Vagina (tissue), 2 donors: ENCODE data around the gene PUS10. TPM values are rescaled to one million over a fixed set of nuclear protein-coding genes. Genes with fewer than 3 reads are reported as not detected.

ENCODE experiments used
- DNase-seq, 2 donors: peaks; one replicate each; pipeline ENCODE4 v3.0.0-alpha.2; 2017; ENCODE audit errors: extremely low spot score in 2 of 2
- H3K27ac ChIP-seq: fragments of 200-600 bp; sonication (generic); one replicate; pipeline ENCODE4 v1.5.1; 2019
- H3K27me3 ChIP-seq: fragments of 200-600 bp; sonication (generic); one replicate; pipeline ENCODE4 v1.5.1; 2019
- H3K36me3 ChIP-seq, 2 donors: fragments of 200-600 bp; sonication (generic); one replicate each; pipeline ENCODE4 v1.5.1; 2017 to 2019
- H3K4me1 ChIP-seq: fragments of 200-600 bp; sonication (generic); one replicate; pipeline ENCODE4 v1.5.1; 2019
- H3K4me3 ChIP-seq, 2 donors: fragments of 200-600 bp; sonication (generic); 1 replicate in 1 of 2; 2 replicates in 1 of 2; pipeline ENCODE4 v1.5.1; 2016 to 2019
- H3K9me3 ChIP-seq: fragments of 200-600 bp; sonication (generic); one replicate; pipeline ENCODE4 v1.5.1; 2019
- CTCF ChIP-seq, 3 experiments: fragments of 450-650 bp in 2 of 3; fragments of 200-600 bp in 1 of 3; sonication (generic) in 1 of 3; IDR thresholded peaks; one replicate each; pipeline ENCODE4 v1.5.1; 2017 to 2019; ENCODE audit warnings: antibody characterized with exemption in 3 of 3, mild to moderate bottlenecking in 2 of 3, moderate library complexity in 2 of 3
- POLR2A ChIP-seq, 2 donors: fragments of 450-650 bp; IDR thresholded peaks; one replicate each; pipeline ENCODE4 v1.6.1; 2017; ENCODE audit warnings: antibody characterized with exemption in 2 of 2, mild to moderate bottlenecking in 2 of 2, moderate library complexity in 2 of 2
- POLR2AphosphoS5 ChIP-seq, 2 donors: sonication (generic); formaldehyde crosslinking; IDR thresholded peaks; one replicate each; pipeline ENCODE4 v1.9.0; 2017; ENCODE audit warnings: antibody characterized with exemption in 2 of 2, mild to moderate bottlenecking in 2 of 2, low read depth in 1 of 2; ENCODE audit not compliant: insufficient read depth in 1 of 2
- intact Hi-C: fragments of 100-400 bp; cut with DNase I; formaldehyde crosslinking; loops from one replicate; pipeline ENCODE4 v1.15.1; 2023
- small RNA-seq: library from RNA; depleted of rRNA; stranded (forward); fragments of <200 nt; gene quantifications from one replicate; pipeline ENCODE3, GENCODE V24; 2016
- total RNA-seq: library from RNA; depleted of rRNA; stranded (reverse); fragments of >200 nt; gene quantifications from one replicate; pipeline ENCODE4 v1.2.3, GENCODE V29; 2016

Gene PUS10
- total RNA-seq, 1 donor from 2014 or later, result 3.2 TPM

GRCh38 chr2:60899230-60899891, 118.7 kb downstream of the PUS10 start:
- Histone ChIP-seq H3K4me3 (no peak overlapping the region), H3K9me3 (no peaks in the 10 kb centered on the region), H3K4me1 (no peaks in the 10 kb centered on the region), H3K36me3 (peaks cover 1 to 41% of the 10 kb centered on the region in 2 donors), H3K27me3 (no peaks in the 10 kb centered on the region), H3K27ac (no peak overlapping the region)
- TF ChIP-seq POLR2A (IDR thresholded peaks at IDR 0.05), result no peak
- no peak for TF ChIP-seq CTCF (IDR thresholded peaks at IDR 0.05)
- TF ChIP-seq POLR2AphosphoS5 (IDR thresholded peaks at IDR 0.05; ENCODE audit: insufficient read depth in 1 of 2, low read depth in 1 of 2), result no peak
- DNase-seq, result no peak
- intact Hi-C loops, result no loop called here

GRCh38 chr2:60898567-60898966, 119.5 kb downstream of the PUS10 start:
- H3K9me3 ChIP-seq, result no peaks in the 10 kb centered on the region
- peaks cover 4 to 41% of the 10 kb centered on the region in 2 donors for H3K36me3 ChIP-seq
- intact Hi-C loops, result no loop called here
- no peak overlapping the region for H3K27ac ChIP-seq
- H3K4me1 ChIP-seq, result no peaks in the 10 kb centered on the region
- no peak for DNase-seq
- TF ChIP-seq POLR2A (IDR thresholded peaks at IDR 0.05) (no peak), POLR2AphosphoS5 (IDR thresholded peaks at IDR 0.05; ENCODE audit: insufficient read depth in 1 of 2, low read depth in 1 of 2) (no peak), CTCF (IDR thresholded peaks at IDR 0.05) (no peak)
- H3K27me3 ChIP-seq, result no peaks in the 10 kb centered on the region
- no peak overlapping the region for H3K4me3 ChIP-seq

Small RNA genes lying within 50 kb of the gene (small RNA-seq; reads per million reads assigned to genes)
- gene RNA5SP95, result not detected
- gene RNU4-51P, result not detected

Other genes starting within 250 kb of the PUS10 start
- 29.0 TPM for gene REL, start 136.7 kb downstream of the PUS10 start, total RNA-seq
- 18.7 TPM for gene PEX13, start 535 bp downstream of the PUS10 start, total RNA-seq
- gene SANBR, start 47.6 kb upstream of the PUS10 start, total RNA-seq, result 7.9 TPM
- 8.8 TPM for gene C2orf74, start 143.9 kb upstream of the PUS10 start, total RNA-seq